SK-N-SH (cell line): Measurements from ENCODE around the gene HPS6. TPM values are rescaled to one million over a fixed set of nuclear protein-coding genes. Genes with fewer than 3 reads are reported as not detected.
A peak's percentile ranks its signal among the peaks of the same experiment; 100 is the strongest.

ENCODE experiments used
- CTCF ChIA-PET: fragments of 300-600, 350-600 bp; formaldehyde crosslinking; extraction: SDS; loops from one replicate; lab custom pipeline; 2021; lab: Yijun Ruan, JAX
- POLR2A ChIA-PET: fragments of 350-600 bp; sonication (Branson Sonifier 250); formaldehyde crosslinking; extraction: SDS; loops from one replicate; lab custom pipeline; 2020; ENCODE audit warnings: antibody characterized with exemption, inconsistent platforms; lab: Yijun Ruan, JAX
- DNase-seq: peaks from one replicate; pipeline ENCODE4 v3.0.0; 2012
- H2AFZ ChIP-seq: fragments of 200-600 bp; sonication (generic); 2 replicates; pipeline ENCODE4 v1.8.1; 2016; ENCODE audit warnings: antibody characterized with exemption, mild to moderate bottlenecking, low read depth
- H3F3A ChIP-seq: fragments of 200-600 bp; sonication (generic); replicated peaks from 2 replicates; pipeline ENCODE3; 2016; ENCODE audit warnings: antibody characterized with exemption, mild to moderate bottlenecking; ENCODE audit not compliant: insufficient read depth
- H3K27ac ChIP-seq, 2 experiments: fragments of 200-500 bp in 1 of 2; fragments of 200-600 bp in 1 of 2; sonication (Bioruptor generic) in 1 of 2; sonication (generic), shearing (Covaris generic) in 1 of 2; 2 replicates each; pipeline versions ENCODE4 v1.5.1 to v1.6.1; 2014 to 2016; ENCODE audit warnings: low read depth in 2 of 2, inconsistent platforms in 1 of 2, low read length in 1 of 2, mild to moderate bottlenecking in 1 of 2, mixed read lengths in 1 of 2
- H3K27me3 ChIP-seq: fragments of 200-600 bp; sonication (generic), shearing (Covaris generic); 2 replicates; pipeline ENCODE4 v1.6.1; 2016; ENCODE audit warnings: mixed run types; ENCODE audit not compliant: insufficient read depth
- H3K36me3 ChIP-seq, 2 experiments: fragments of 200-500 bp in 1 of 2; fragments of 200-600 bp in 1 of 2; sonication (Bioruptor generic) in 1 of 2; sonication (generic) in 1 of 2; replicated peaks in 1 of 2; 2 replicates each; pipeline versions ENCODE3 to v1.5.1; 2014 to 2016; ENCODE audit warnings: low read length in 1 of 2, mild to moderate bottlenecking in 1 of 2; ENCODE audit not compliant: insufficient read depth in 2 of 2, control insufficient read depth in 1 of 2
- H3K4me1 ChIP-seq, 2 experiments: fragments of 200-500 bp in 1 of 2; fragments of 200-600 bp in 1 of 2; sonication (Bioruptor generic) in 1 of 2; sonication (generic), shearing (Covaris generic) in 1 of 2; 2 replicates each; pipeline versions ENCODE4 v1.5.1 to v1.6.1; 2014 to 2016; ENCODE audit warnings: low read depth in 1 of 2, low read length in 1 of 2, mixed run types in 1 of 2; ENCODE audit not compliant: insufficient read depth in 2 of 2, control insufficient read depth in 1 of 2
- H3K4me2 ChIP-seq: fragments of 200-600 bp; sonication (generic), shearing (Covaris generic); 2 replicates; pipeline ENCODE4 v1.6.1; 2017; ENCODE audit warnings: mixed run types
- H3K4me3 ChIP-seq, 2 experiments: fragments of 200-500 bp in 1 of 2; fragments of 200-600 bp in 1 of 2; sonication (Bioruptor generic) in 1 of 2; sonication (generic), shearing (Covaris generic) in 1 of 2; 2 replicates each; pipeline versions ENCODE4 v1.5.1 to v1.8.1; 2014 to 2016; ENCODE audit warnings: low read depth in 2 of 2, inconsistent platforms in 1 of 2, low read length in 1 of 2, mild to moderate bottlenecking in 1 of 2, mixed read lengths in 1 of 2, moderate library complexity in 1 of 2
- H3K79me2 ChIP-seq: fragments of 200-600 bp; sonication (generic); 2 replicates; pipeline ENCODE4 v1.8.1; 2017; ENCODE audit warnings: mild to moderate bottlenecking; ENCODE audit not compliant: insufficient read depth
- H3K9ac ChIP-seq: fragments of 200-600 bp; sonication (generic); 2 replicates; pipeline ENCODE4 v1.6.1; 2017; ENCODE audit warnings: mixed run types
- H3K9me2 ChIP-seq: fragments of 200-600 bp; sonication (generic); 2 replicates; pipeline ENCODE4 v1.6.1; 2017; ENCODE audit warnings: mixed run types
- H3K9me3 ChIP-seq: fragments of 200-600 bp; sonication (generic); 2 replicates; pipeline ENCODE4 v1.6.1; 2017; ENCODE audit warnings: mixed run types, mild to moderate bottlenecking, moderate library complexity
- H4K20me1 ChIP-seq: fragments of 200-600 bp; sonication (generic); 2 replicates; pipeline ENCODE4 v1.6.1; 2017; ENCODE audit warnings: mild to moderate bottlenecking, mixed run types; ENCODE audit not compliant: insufficient read depth
- ELF1 ChIP-seq: IDR thresholded peaks from 2 replicates; pipeline ENCODE4 v1.4.0; 2012
- JUND ChIP-seq: IDR thresholded peaks from 2 replicates; pipeline ENCODE4 v1.4.0; 2012
- RFX5 ChIP-seq: IDR thresholded peaks from 2 replicates; pipeline ENCODE4 v1.6.1; 2012; ENCODE audit warnings: mild to moderate bottlenecking, improper control_type of control experiment, low read length
- ZBTB33 ChIP-seq: IDR thresholded peaks from 2 replicates; pipeline ENCODE4 v1.4.0; 2012; ENCODE audit warnings: low read depth, borderline replicate concordance
- WGBS: methylation state at CpG from one replicate; pipeline ENCODE4 v1.1.6; 2017; ENCODE audit warnings: low lambda C conversion rate; 5-methylcytosine and 5-hydroxymethylcytosine counted together
- polyA plus RNA-seq, 3 experiments: library from polyadenylated mRNA; depleted of rRNA; stranded (reverse); fragments of >200 nt; gene quantifications; 2 replicates each; pipeline ENCODE4 v1.2.3, GENCODE V29; 2012
- small RNA-seq, 7 experiments: library from RNA; depleted of rRNA; stranded (forward); fragments of <200 nt; gene quantifications; one replicate each; pipeline ENCODE3, GENCODE V24; 2012

HPS6 gene
- polyA plus RNA-seq, 1 of the 3 experiments (the other 2 are of a cell fraction), result 7.8 TPM

DNA sequence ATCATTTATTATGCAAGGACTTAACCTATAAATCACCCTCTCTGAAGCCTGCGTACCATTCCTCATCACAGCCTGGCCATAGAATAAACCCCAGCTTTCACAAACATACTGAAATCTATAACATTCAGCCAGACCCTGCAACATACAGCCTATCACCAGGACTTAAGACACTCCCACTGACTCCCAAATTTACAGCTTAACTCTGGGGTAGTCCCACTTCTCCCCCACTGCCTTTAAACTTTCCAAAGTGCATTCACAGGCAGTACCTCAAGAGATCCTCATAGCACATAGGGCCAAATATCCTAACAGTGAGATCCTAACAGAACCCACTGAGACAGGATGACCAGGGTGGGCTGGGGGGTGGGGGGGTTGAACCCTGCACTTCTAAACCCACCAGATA, 51.5 kb downstream of the HPS6 start:
- Histone ChIP-seq H4K20me1 (peaks cover 26% of the 10 kb centered on the region), H3K4me2 (peak overlapping the region; percentile 94), H3K4me1 (peaks cover 48 to 61% of the 10 kb centered on the region in 2 experiments), H3F3A (peaks cover 17% of the 10 kb centered on the region), H3K9ac (peak overlapping the region; percentile 65; the same call in 1 of the 2 replicates), H3K27me3 (no peaks in the 10 kb centered on the region)
- no peak for TF ChIP-seq JUND
- no peak for TF ChIP-seq RFX5
- TF ChIP-seq ELF1, result no peak
- TF ChIP-seq ZBTB33, result no peak
- TF ChIP-seq, all 33 proteins: peak for 0
- peaks cover under 1 to 6% of the 10 kb centered on the region in 2 experiments for H3K36me3 ChIP-seq
- ChIA-PET POLR2A (interaction anchor here (0.5 kb wide), 1 partner anchor 1984 kb away, joined by 4 read pairs; no protein-coding TSS in a partner anchor), CTCF (interaction anchor here (0.6 to 2.3 kb wide), 6 partner anchors 12 to 53 kb away, joined by 3 to 10 read pairs (median 3); no protein-coding TSS in a partner anchor)
- WGBS, result 92% methylated on average over 1 of the region's 1 CpG
- H3K4me3 ChIP-seq, result peak overlapping the region; percentile 29 to 86
- peak overlapping the region; percentile 86 to 99 for H3K27ac ChIP-seq
- no peak overlapping the region for H2AFZ ChIP-seq
- H3K9me3 ChIP-seq, result no peaks in the 10 kb centered on the region
- H3K9me2 ChIP-seq, result no peaks in the 10 kb centered on the region
- peaks cover 85% of the 10 kb centered on the region for H3K79me2 ChIP-seq
- no peak for DNase-seq

Small RNAs within 50 kb of the gene (small RNA-seq; reads per million reads assigned to genes)
- gene AL500527.1 (0 reads per million in 7 experiments), gene AL500527.2 (0 reads per million in 7 experiments)

Other genes with a start within 250 kb of the HPS6 start
- gene OGA, start 246.9 kb upstream of the HPS6 start, polyA plus RNA-seq (2012; rRNA removed), result 24.8 and 36.6 TPM in 2 replicates
- gene KCNIP2, start 221.5 kb upstream of the HPS6 start, polyA plus RNA-seq (2012; rRNA removed), result 1.0 and 1.8 TPM in 2 replicates
- 12.1 and 16.8 TPM in 2 replicates for gene ARMH3, start 9.2 kb upstream of the HPS6 start, polyA plus RNA-seq (2012; rRNA removed)
- gene LDB1, start 55.0 kb downstream of the HPS6 start, polyA plus RNA-seq (2012; rRNA removed), result 85.9 and 113 TPM in 2 replicates
- 22.6 and 23.1 TPM in 2 replicates for gene PPRC1, start 67.7 kb downstream of the HPS6 start, polyA plus RNA-seq (2012; rRNA removed)
- gene NOLC1, start 87.0 kb downstream of the HPS6 start, polyA plus RNA-seq (2012; rRNA removed), result 71.8 and 94.6 TPM in 2 replicates
- gene ELOVL3, start 160.9 kb downstream of the HPS6 start, polyA plus RNA-seq (2012; rRNA removed), result 0.25 and 0.29 TPM in 2 replicates
- gene PITX3, start 176.2 kb downstream of the HPS6 start, polyA plus RNA-seq (2012; rRNA removed), result not detected in 2 replicates
- gene GBF1, start 180.2 kb downstream of the HPS6 start, polyA plus RNA-seq (2012; rRNA removed), result 11.4 and 12.3 TPM in 2 replicates